SKM-1 (cell line): ENCODE measurements around the gene MYOF.
"Not testable (repeated sequence)": the region's sequence is repeated elsewhere in the genome, so short reads cannot be mapped to it uniquely, and the experiment has no call there.

Experiments used
- DNase-seq: peaks from one replicate; lab custom pipeline; 2025; ENCODE audit not compliant: unreplicated experiment; lab: John Stamatoyannopoulos, UW

Gene MYOF

DNA sequence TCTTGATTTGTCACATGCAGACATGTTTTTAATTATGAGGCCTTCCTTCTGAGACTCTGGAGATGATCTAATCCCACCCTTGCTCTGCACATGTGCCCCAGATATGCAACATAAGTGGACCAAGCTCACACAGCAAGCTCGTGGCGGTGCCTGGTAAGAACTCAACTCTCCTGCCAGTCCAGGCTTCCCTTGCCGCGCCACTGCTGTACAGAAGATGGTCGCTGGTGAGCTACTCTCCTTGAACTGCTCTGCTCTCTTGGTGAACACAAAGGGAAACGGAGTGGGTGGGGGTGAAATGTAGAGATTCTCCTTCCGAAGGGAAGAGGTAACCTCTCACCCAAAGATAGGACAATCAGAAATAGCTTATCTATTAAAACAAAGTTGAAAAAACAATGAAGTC lies 25.7 kb downstream of the MYOF start:
- DNase-seq: no peak

DNA sequence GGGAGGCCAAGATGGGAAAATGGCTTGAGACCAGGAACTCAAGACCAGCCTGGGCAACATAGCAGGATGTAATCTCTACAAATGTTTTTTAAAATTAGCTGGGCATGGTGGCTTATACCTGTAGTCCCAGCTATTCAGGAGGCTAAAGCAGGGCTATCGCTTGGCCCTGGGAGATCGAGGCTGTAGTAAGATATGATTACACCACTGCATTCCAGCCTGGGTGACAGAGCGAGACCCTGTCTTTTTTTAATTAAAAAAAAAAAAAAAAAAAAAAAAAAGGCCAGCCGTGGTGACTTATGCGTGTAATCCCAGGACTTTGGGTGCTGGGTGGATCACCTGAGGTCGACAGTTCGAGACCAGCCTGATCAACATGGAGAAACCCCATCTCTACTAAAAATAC lies 27.4 kb downstream of the MYOF start:
- no peak for DNase-seq

DNA sequence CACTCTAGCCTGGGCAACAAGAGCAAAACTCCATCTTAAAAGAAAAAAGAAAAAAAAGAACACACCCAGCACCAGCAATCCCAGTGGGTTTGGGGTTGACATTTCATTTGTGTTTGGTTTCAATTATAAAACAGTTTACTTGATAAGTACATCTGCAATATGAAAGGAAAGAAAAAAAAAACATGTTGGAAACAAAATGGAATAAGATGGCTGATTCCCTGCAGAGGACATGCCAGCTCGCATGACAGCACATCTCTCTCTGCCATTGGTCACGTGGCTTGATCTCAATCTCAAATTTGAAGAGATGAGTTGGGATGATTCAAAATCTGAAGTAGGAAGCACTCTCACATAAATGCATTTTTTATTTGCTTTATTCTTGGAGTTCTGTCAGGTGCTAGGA lies 28.0 kb downstream of the MYOF start:
- DNase-seq: no peak

GRCh38 chr10:93452143-93452542 lies 30.0 kb downstream of the MYOF start:
- DNase-seq: no peak

DNA sequence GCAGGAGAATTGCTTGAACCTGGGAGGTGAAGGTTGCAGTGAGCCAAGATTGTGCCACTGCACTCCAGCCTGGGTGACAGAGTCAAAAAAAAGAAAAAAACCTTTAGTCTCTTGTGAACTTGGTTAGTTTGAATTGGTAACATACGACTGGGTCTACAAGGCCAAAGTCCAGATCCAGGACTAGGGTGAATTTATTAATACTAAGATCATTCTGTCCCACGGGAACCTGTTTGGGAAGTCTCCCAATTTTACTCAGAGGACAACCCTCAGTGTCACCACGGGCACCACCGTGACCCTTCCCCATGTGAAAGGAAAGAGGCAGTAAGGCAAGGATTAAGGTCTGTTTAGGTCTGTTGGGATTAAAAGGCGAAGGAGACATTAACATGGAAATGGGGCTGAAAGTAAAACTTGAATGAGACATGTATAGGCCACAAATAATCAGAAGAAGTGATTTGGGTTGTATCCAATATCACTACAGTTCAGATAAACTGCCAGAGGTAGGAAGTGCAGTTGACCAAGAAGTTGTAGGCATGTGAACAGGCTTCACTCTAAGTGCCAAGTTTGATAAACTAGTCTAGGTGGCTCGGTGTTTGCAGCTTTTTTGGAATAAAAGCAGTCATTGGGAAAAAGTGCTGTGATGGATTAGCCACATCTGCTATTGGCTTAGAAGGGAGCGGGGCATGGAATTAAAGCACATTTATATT lies 30.7 kb downstream of the MYOF start:
- DNase-seq: no peak

- no peak for DNase-seq
These were observed 34.2 kb downstream of the MYOF start for GRCh38 chr10:93447970-93448369.

- DNase-seq: no peak
These were observed 35.1 kb downstream of the MYOF start for GRCh38 chr10:93447019-93447418.

GRCh38 chr10:93445978-93446720 lies 36.0 kb downstream of the MYOF start:
- DNase-seq: no peak

DNA sequence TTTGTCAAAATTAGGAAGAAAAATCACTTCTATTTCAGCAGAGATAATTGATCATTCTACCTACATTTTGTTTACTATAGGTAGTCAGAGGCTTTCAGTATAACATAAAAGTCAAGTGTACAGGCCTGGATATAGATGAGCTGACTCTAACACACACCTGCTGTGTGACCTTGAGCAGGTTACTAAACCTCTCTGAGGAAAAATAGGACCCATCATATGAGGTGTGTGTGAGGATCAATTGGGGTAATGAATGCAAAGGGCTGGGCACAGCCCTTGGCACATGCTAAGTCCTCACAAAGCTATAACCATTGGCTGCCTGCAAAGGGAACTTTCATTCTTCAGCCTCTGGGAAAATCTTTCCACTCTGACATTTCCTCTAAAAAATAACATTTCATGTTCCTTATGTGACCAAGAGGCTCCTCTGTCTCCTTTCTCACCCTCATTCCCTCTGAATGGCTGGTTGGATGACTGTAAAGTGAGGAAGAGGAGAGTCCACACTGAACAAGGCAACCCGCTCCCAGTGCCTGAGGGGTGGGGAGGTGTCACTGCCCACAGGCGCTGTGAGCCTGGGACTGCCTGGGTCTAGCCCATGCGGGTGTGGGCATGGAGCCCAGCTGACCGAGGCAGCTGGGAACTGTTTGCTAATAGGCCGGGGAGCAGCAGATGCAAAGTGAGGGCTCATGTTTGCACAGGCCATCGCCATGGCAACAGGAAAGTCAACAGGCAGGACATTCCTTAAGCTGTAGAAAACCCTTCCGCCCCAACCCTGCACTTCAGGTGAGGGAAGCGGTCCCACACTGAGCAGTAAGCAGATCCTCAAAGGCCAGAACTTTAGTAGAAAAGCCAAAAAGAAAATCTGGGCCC lies 36.8 kb downstream of the MYOF start:
- DNase-seq: no peak

DNA sequence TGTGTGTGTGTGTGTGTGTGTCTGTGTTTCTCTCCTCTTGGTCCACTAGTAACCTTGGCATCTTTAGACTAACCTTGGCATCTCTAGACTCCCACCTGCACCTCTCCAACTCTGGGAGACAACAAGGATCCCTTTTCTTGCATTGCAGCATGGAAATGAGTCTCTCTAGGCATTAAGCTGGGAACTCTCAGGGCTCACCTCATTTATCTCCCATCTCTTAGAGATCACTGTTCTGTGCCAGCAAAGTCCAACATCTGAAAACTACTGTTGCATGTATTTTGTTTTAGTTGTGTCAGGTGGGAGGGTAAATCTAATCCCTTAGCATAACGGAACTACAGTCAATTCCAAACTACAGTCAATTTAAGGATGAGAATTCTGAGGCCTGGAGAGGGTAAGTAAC lies 38.7 kb downstream of the MYOF start:
- DNase-seq: no peak

DNA sequence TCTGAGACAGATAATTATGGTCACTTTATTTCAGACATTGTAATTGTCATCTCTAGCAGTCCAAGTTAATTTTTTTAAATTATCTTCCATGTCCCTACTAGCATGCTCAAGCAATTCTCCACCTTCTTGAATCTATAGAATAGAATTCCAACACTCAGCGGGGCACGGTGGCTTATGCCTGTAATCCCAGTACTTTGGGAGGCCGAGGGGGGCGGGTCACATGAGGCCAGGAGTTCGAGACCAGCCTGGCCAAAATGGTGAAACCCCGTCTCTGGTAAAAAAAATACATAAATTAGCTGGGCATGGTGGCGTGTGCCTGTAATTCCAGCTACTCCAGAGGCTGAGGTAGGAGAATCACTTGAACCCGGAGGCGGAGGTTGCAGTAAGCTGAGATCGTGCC lies 39.4 kb downstream of the MYOF start:
- DNase-seq: not testable (repeated sequence)

- no peak for DNase-seq
These were observed 41.5 kb downstream of the MYOF start for GRCh38 chr10:93440591-93441091.

DNA sequence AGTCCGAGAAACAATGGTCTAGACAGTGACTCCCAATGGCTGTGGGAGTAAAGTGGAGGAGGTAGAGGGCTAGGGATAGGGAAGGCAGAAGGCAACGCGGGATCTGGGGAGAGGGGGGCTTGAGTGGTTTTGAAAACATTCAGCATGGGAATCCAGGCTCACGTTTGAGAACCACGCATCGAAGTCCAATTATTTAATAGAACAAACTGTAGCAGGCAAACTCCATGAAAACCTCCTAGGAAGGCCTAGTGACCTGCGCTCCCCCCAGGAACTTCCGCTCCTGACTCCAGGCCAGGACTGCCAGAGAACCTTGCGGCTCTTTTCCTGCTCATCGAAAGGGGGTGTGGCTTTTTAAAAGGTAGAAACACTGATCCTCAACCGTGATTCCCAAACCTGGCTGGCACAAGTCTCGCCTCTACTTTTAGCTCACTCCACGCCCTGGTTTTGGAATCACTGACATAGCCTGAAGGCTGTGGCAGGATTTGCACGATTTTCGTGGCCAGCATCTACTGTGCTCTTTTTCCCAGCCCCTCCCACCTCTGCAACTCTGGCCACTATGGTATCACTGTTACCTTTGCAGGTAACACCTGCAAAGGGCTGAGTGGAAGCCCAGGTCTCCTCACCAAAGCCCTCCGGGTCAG lies 43.4 kb downstream of the MYOF start:
- no peak for DNase-seq

- DNase-seq: no peak
These were observed 44.1 kb downstream of the MYOF start for GRCh38 chr10:93437946-93438612.

GRCh38 chr10:93437086-93437945 lies 44.8 kb downstream of the MYOF start:
- DNase-seq: no peak

DNA sequence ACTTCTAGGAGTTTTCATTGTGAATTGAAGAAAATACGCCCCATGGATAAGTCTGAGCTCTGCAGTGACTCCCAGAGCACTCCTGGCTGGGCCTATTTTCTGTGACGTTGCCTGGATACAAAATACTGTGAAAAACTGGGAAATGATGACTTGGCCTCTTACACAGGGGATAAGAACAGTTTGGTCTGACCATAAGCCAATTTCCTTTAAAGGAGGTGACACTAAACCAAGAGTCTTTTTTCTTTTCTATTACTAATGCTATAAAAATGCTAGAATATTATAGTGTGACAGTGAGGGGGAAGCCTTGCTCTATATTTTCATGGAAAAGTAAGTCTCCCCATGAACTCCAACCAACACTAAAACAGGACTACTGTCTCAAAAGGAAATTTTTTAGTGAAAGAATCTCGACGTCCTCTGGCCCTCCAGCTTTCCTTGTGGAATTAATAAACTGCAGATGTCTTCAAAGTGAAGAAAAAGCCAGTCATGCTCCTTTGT lies 45.5 kb downstream of the MYOF start:
- no peak for DNase-seq

DNA sequence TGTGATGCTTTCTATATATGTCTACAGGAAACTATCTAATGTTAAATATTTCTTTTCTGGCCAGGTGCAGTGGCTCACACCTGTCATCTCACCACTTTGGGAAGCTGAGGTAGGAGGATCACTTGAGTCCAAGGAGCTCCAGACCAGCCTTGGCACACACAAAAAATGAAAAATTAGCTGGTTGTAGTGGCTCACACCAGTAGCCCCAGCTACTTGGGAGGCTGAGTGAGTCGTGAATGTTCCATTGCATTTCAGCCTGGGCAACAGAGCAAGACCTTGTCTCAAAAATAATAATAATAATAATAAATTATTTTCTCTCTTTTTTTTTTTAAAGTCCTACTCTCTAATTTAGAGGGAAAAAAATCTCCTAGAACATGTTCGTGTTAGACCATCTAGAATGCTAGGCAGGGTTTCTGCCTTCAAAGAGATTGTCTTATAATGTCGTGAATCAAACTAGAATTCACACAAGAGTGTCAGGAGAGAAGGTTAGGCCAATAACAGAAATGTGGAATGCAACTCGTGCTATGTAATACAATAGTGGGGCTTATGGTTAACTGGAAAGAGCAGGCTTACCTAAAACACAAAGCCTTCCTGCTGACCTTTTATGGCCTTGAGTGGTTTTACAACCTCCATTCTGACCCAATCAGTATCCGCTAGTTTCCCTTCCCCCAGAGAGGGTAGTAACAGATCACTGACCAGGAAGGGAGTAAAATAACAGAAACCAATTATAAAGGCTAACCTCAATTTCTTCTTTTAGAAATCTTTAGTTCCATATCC lies 46.3 kb downstream of the MYOF start:
- peak; percentile 30 for DNase-seq

DNA sequence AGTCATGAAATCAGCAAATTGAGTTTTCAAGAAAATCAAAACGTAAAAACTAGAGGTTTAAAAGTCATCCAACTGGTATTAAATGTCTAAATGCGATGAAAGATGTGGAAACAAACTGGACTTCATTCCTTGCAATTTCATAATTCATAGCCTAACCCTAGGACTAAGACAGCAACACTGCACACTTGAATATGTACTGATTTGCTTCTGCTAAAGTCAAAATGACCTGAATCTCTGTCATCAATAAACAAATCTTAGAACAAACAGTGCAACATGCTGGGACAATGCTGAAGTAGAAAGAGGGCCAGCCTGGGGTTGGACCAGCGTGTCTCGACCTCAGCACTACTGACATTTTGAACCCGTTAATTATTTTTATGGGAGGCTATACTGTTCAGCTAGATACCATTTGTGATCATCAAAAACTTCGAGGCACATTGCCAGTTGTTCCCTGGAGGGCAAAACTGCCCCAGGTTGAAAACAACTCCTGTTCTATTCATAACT lies 47.1 kb downstream of the MYOF start:
- DNase-seq: no peak
